Measurements from ENCODE around the gene DET1.
A peak's percentile ranks its signal among the peaks of the same experiment; 100 is the strongest.

- TF ChIP-seq SUZ12 (IDR thresholded peaks at IDR 0.05; ENCODE audit: extremely low read depth, insufficient read depth, insufficient read length) (no peak), YY1 (IDR thresholded peaks at IDR 0.05; ENCODE audit: insufficient read depth, insufficient read length) (peak; percentile 96), ZNF274 (IDR thresholded peaks at IDR 0.05; ENCODE audit: low read depth, low read length) (no peak)
These were observed 79.2 kb downstream of the DET1 start, which contains the start of the genes MRPL46 and MRPS11 for GRCh38 chr15:88467073-88467934.

All from NT2/D1 (cell line).